ENCODE results near the gene ACADVL.
A peak's percentile ranks its signal among the peaks of the same experiment; 100 is the strongest.

ACADVL gene

GRCh38 chr17:7217113-7217987 is 2.4 kb upstream of the ACADVL start:
- DNase-seq = no peak

DNA sequence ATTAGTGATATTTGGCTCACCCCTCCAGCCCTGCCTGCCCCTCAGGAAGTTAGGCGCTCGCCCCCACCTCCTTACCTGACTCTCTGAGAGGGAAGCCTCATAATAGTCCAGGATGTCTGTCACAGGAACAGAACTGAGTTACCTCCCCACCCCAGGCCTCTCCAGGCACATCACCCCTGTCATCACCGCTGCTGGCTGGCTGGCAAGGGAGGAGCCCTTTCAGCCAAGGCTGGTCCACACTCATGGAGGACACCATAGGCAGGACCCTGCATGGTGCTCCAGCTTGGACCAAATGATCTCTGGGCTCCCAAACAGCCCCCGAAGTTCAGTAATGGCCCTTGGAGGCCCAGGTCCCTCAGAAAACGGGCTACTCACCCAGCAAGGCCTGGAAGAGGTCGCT is 1.6 kb upstream of the ACADVL start:
- no peak for DNase-seq

- no peak for DNase-seq
These were observed 980 bp upstream of the ACADVL start for GRCh38 chr17:7218758-7219157.

- DNase-seq = no peak
These were observed 418 bp upstream of the ACADVL start for GRCh38 chr17:7219229-7219811.

GRCh38 chr17:7220593-7221277 is 997 bp downstream of the ACADVL start:
- peak; percentile 71 for DNase-seq

- no peak for DNase-seq
These were observed 1.7 kb downstream of the ACADVL start for GRCh38 chr17:7221278-7222092.

DNA sequence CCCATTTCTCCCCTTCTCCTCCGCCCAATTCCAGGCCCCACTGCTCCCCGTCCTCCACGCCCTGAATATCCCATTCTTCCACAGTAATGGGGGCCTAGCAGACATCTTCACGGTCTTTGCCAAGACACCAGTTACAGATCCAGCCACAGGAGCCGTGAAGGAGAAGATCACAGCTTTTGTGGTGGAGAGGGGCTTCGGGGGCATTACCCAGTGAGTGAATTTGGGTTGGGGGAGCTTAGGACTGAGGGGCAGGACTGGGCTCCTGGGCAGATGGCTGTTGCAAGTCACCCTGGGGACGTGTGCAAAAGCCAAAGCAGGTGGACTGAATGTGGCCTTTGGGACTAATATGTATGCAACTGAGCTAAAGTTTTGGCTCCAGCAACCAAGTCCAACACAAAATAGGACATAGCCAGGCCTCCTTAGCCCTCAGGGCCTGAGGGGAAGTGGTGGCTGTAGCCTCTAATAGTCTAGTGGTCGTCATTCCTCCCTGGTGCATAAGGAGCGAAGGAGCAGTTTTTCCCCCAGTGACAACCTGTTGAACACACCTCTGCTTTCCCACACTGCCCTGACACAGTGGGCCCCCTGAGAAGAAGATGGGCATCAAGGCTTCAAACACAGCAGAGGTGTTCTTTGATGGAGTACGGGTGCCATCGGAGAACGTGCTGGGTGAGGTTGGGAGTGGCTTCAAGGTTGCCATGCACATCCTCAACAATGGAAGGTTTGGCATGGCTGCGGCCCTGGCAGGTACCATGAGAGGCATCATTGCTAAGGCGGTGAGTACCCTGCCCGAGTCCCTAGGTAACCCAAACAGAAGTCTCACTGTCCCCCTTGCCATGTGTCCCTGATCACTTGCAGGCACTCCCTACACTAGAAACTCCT is 2.6 kb downstream of the ACADVL start:
- DNase-seq = no peak

- DNase-seq = no peak
These were observed 3.2 kb downstream of the ACADVL start for GRCh38 chr17:7222972-7223292.

DNA sequence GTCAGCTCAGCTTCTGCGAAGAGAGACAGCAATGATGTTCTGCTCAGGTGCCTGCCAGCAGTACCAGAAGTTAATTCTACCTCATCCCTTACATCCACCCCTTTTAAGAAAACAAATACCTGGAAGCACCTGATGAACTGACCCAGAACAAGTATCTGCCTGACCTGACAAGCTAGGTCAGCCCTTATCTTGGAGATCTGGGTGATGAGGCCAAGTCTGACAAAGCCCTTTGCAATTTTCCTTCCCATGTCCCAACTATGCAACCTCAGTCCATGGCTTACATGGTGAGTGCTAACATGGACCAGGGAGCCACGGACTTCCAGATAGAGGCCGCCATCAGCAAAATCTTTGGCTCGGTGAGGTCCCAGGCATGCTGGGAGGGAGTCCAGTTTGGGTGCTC is 3.6 kb downstream of the ACADVL start:
- no peak for DNase-seq

GRCh38 chr17:7224110-7224509 is 4.4 kb downstream of the ACADVL start:
- no peak for DNase-seq

DNA sequence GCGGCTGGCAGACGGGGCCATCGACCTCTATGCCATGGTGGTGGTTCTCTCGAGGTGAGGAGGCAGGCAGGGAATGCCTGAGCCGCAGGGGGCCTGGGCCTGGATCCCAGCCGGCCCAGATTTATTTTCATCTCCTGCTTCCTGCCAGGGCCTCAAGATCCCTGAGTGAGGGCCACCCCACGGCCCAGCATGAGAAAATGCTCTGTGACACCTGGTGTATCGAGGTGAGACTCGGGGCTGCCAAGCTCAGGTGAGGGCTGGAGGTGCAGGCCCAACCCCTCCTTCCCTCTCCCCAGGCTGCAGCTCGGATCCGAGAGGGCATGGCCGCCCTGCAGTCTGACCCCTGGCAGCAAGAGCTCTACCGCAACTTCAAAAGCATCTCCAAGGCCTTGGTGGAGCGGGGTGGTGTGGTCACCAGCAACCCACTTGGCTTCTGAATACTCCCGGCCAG is 4.9 kb downstream of the ACADVL start:
- no peak for DNase-seq

DNA sequence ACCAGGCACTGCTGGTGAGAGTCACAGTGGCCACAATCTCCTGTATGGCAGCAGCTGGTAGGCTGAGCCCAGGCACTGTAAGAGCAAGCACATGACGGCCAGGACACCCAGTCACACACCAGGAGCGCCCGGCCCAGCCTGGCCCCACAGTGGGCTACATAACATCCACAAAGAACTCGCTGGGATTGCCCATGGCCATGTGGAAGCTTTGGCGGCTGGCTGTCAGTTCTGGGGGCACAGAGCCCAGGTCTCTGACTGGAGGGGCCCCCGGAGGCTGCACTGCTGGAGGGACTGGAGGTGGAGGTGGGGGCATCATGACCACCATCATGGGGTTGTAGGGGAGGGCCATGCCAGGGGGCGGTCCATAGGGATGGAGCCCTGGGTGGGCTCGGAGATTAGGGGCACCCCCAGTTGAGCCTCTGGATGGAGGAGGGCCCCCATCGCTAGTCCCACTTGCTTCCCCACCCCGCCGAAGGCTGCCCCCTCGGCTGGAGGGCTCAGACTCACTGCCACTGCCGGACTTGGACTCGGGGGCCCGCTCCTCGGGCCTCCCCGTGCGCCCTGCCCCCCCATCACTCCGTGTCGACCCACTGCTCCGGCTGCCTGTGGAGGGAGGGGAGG is 6.1 kb downstream of the ACADVL start:
- DNase-seq = no peak

GRCh38 chr17:7226721-7227710 is 7.3 kb downstream of the ACADVL start:
- DNase-seq = no peak

DNA sequence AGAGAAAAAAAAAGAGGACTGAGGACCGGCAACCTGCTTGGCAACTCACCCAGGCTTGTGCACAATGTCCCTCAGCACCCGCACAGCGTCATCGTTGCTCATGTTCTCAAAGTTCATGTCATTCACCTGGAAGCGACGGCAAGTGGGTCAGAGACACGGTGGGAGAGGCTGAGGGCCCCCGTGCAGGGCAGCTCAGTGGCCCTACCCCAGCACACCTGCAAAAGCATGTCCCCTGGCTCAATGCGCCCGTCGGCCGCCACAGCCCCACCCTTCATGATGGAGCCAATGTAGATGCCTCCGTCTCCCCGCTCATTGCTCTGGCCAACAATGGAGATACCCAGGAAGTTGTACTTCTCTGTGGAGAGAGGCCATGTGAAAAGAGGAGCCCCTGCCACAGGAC is 9.2 kb downstream of the ACADVL start:
- DNase-seq = no peak

GRCh38 chr17:7229504-7229903 is 9.8 kb downstream of the ACADVL start:
- no peak for DNase-seq

DNA sequence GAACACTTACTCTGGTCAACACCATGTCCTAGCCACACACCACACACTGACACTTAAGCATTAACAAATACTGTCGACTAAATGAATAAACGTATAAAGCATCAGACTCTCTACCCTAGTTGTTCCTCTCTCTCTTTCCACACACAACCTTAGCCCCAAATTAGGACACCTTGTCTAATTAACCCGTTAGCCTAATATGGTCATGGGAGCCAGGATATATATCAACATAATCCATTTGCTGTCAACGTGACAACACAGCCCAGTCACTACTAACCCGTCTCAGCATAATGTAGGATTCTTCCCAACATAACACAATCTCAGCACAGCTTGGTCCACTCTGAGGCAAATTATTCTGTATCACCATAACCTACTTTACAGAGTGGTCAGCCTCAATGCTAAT is 12.4 kb downstream of the ACADVL start:
- DNase-seq = no peak

DNA sequence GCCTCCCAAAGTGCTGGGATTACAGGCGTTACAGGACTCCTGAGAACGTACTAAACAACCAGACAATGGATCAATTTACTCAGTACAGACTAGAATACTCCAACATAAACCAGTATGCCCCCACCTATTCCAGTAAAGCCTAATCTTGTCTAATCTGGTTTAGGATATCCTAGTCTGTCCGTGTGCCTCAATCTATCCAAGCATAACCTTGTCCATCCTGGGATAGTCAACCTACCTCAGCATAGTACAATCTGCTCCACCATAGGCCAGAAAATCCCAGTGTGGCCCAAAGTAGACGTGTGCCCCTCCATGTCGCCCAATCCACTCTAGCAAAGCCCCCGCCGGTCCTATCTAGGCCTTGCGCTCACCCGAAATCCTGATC is 14.0 kb downstream of the ACADVL start:
- DNase-seq = no peak

DNA sequence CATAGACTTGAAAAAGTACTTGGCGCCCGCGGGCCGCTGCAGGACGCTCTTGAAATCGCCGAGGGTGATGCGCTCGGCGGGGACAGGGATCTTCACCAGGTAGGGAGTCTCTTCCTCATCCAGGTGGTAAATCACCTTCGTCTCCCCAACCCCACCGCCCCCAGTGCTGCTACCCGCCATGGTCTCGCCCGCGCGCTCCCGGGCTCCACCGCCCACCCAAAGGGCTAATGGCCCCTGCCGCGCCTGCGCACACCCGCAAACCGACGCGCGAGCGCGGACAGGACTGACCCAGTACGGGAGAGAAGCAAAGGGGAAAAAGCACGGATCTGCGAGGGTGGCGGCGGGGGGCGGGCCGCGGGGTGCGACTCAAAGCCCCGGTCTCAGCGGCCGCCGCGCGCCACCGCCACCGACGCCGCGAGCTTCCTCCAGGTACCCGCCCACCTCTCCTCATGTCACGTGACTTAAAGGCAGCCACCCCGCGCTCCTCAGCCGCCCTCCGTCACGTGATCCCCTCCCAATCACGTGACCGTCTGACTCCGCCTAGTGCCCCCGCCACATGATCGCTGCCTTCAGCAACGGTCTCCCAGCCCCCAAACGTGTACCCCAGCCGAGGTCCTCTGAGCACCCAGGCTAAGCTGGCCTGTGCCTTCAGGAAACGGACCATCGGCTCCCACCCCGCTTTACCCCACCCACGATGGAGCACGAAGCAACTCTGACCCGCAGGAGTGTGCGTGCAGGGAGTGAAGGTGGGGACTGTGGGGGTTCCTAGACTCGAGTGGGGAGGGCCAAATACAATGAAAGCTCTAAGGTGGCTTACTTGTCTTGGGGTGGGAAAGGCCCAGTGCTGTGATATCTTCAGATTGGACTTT is 14.6 kb downstream of the ACADVL start, which contains the start of gene DVL2:
Gene DVL2, minus strand, starts transcription at position 435 of the 869 bp plus-strand sequence. Its CDS starts 255 bp downstream, at position 180.
- DNase-seq = peak; percentile 96

Data from CD4-positive, alpha-beta T cell treated with Interleukin-10 for 1 hour (primary cell).